Adipocyte (in vitro differentiated cells): ENCODE measurements around the gene GYPC.

Source experiments
- DNase-seq: peaks from one replicate; pipeline ENCODE4 v3.0.0-alpha.2; 2015; ENCODE audit warnings: low read depth
- H3K27me3 ChIP-seq: replicated peaks from 2 replicates; pipeline ENCODE4 v1.7.0; 2013; ENCODE audit warnings: mild to moderate bottlenecking, low read length, moderate library complexity; ENCODE audit not compliant: control insufficient read depth, insufficient read depth
- H3K36me3 ChIP-seq: 2 replicates; pipeline ENCODE4 v1.7.0; 2013; ENCODE audit warnings: low read length, mild to moderate bottlenecking, moderate library complexity; ENCODE audit not compliant: control insufficient read depth, insufficient read depth, severe bottlenecking
- H3K4me1 ChIP-seq: 2 replicates; pipeline ENCODE4 v1.7.0; 2013; ENCODE audit warnings: mild to moderate bottlenecking, low read length, moderate library complexity; ENCODE audit not compliant: control insufficient read depth, insufficient read depth
- H3K4me3 ChIP-seq: 2 replicates; pipeline ENCODE4 v1.7.0; 2013; ENCODE audit warnings: mild to moderate bottlenecking, low read length, moderate library complexity
- H3K9ac ChIP-seq: 2 replicates; pipeline ENCODE4 v1.7.0; 2013; ENCODE audit warnings: mild to moderate bottlenecking, low read length, moderate library complexity
- H3K9me3 ChIP-seq: 2 replicates; pipeline ENCODE4 v1.7.0; 2013; ENCODE audit warnings: mild to moderate bottlenecking, low read length, moderate library complexity; ENCODE audit not compliant: control insufficient read depth

Gene GYPC

GRCh38 chr2:126744640-126745039 is 88.7 kb downstream of the GYPC start:
- Histone ChIP-seq H3K9me3 (peaks cover 8% of the 10 kb centered on the region), H3K27me3 (peaks cover 3% of the 10 kb centered on the region), H3K36me3 (no peaks in the 10 kb centered on the region), H3K4me1 (no peaks in the 10 kb centered on the region), H3K9ac (no peak overlapping the region), H3K4me3 (no peak overlapping the region)
- no peak for DNase-seq
